MM.1S (cell line): ENCODE data around the gene DBP.

Experiments used
- DNase-seq: peaks from one replicate; pipeline ENCODE4 v3.0.0-alpha.2; 2015
- H2AFZ ChIP-seq: fragments of 300-600 bp; sonication (generic); 2 replicates; pipeline ENCODE4 v1.6.0; 2016; ENCODE audit warnings: antibody characterized with exemption, low read length
- H3F3A ChIP-seq: fragments of 300-600 bp; sonication (generic); 2 replicates; pipeline ENCODE4 v1.6.1; 2016; ENCODE audit warnings: mild to moderate bottlenecking, antibody characterized with exemption, low read length, moderate library complexity, mixed read lengths; ENCODE audit not compliant: insufficient read depth
- H3K27ac ChIP-seq: fragments of 300-600 bp; sonication (generic); 2 replicates; pipeline ENCODE4 v1.5.1; 2016; ENCODE audit warnings: mild to moderate bottlenecking, low read length
- H3K27me3 ChIP-seq: fragments of 300-600 bp; sonication (generic); replicated peaks from 2 replicates; pipeline ENCODE4 v1.6.0; 2016; ENCODE audit warnings: low read length; ENCODE audit not compliant: insufficient read depth
- H3K36me3 ChIP-seq: fragments of 300-600 bp; sonication (generic); replicated peaks from 2 replicates; pipeline ENCODE4 v1.6.1; 2016; ENCODE audit warnings: mild to moderate bottlenecking, low read length, mixed read lengths; ENCODE audit not compliant: insufficient read depth
- H3K4me1 ChIP-seq: fragments of 300-600 bp; sonication (generic); 2 replicates; pipeline ENCODE4 v1.6.1; 2016; ENCODE audit warnings: low read length, mixed read lengths
- H3K4me2 ChIP-seq: fragments of 300-600 bp; sonication (generic); 2 replicates; pipeline ENCODE4 v1.6.0; 2016; ENCODE audit warnings: low read depth, low read length
- H3K4me3 ChIP-seq: fragments of 300-600 bp; sonication (generic); 2 replicates; pipeline ENCODE4 v1.5.1; 2016; ENCODE audit warnings: low read length, mixed read lengths
- H3K79me2 ChIP-seq: fragments of 300-600 bp; sonication (generic); 2 replicates; pipeline ENCODE4 v1.6.1; 2016; ENCODE audit warnings: mixed run types, low read length, mixed read lengths
- H3K9ac ChIP-seq: fragments of 300-600 bp; sonication (generic); 2 replicates; pipeline ENCODE4 v1.6.1; 2016; ENCODE audit warnings: low read length, mixed read lengths
- H3K9me2 ChIP-seq: fragments of 300-600 bp; sonication (generic); replicated peaks from 2 replicates; pipeline ENCODE4 v1.6.1; 2016; ENCODE audit warnings: mild to moderate bottlenecking, low read length, mixed read lengths; ENCODE audit not compliant: insufficient read depth
- H3K9me3 ChIP-seq: fragments of 300-600 bp; sonication (generic); replicated peaks from 2 replicates; pipeline ENCODE4 v1.6.1; 2016; ENCODE audit warnings: mild to moderate bottlenecking, low read length, mixed read lengths; ENCODE audit not compliant: insufficient read depth
- H4K20me1 ChIP-seq: fragments of 300-600 bp; sonication (generic); 2 replicates; pipeline ENCODE4 v1.6.1; 2016; ENCODE audit warnings: mild to moderate bottlenecking, low read length, moderate library complexity, mixed read lengths; ENCODE audit not compliant: insufficient read depth
- EZH2 ChIP-seq: fragments of 300-600 bp; sonication (generic); optimal IDR thresholded peaks from 2 replicates; pipeline ENCODE3; 2017; ENCODE audit warnings: low read depth, mild to moderate bottlenecking, antibody characterized with exemption, low read length, mixed read lengths
- EZH2phosphoT487 ChIP-seq: fragments of 300-600 bp; sonication (generic); IDR thresholded peaks from 2 replicates; pipeline ENCODE4 v1.6.1; 2018; ENCODE audit warnings: antibody characterized with exemption, low read length
- TF ChIP-seq, protein P1 (sequence below): fragments of 300-600 bp; sonication (generic); IDR thresholded peaks from 2 replicates; pipeline ENCODE4 v1.5.1; 2016; ENCODE audit warnings: antibody characterized with exemption, low read length, mixed read lengths

DBP gene

DNA sequence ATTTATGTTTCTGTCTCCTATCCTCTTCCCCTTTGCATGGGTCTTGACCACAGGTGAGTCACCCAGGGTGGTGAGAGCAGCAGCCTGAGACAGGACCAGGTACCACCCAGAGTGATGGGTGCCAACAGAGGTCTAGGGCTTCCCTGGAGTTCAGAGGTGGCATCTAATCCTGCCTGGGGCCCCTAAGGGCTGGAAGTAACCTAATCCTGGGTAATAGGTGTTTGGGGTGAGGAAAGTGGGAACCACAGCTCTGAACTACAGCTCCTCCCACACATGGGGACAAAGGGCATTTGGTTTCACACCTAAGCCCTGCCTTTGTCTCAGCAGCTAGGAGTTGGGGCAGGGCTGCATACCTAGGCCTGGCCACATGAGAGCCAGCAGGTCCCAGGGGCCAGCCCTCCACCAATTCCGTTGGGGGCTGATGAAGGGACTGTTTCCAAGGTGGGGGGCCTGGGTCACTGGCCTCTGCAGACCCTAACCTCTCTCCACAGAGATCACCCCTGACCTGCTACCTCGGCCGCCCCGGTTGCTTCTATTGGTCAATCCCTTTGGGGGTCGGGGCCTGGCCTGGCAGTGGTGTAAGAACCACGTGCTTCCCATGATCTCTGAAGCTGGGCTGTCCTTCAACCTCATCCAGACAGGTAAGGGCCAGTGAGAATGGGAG, 9.8 kb downstream of the DBP start:
- Histone ChIP-seq H3K9ac (no peak overlapping the region), H3K4me1 (peaks cover 7% of the 10 kb centered on the region; the same call in 1 of the 2 replicates), H3K27me3 (no peaks in the 10 kb centered on the region), H2AFZ (no peak overlapping the region), H3K4me2 (no peak overlapping the region), H3K36me3 (no peaks in the 10 kb centered on the region), H3K9me3 (no peaks in the 10 kb centered on the region), H3K4me3 (no peak overlapping the region), H3K27ac (no peak overlapping the region), H4K20me1 (no peaks in the 10 kb centered on the region), H3K9me2 (no peaks in the 10 kb centered on the region), H3F3A (peaks cover 9% of the 10 kb centered on the region; the same call in 1 of the 2 replicates), H3K79me2 (peaks cover 14% of the 10 kb centered on the region)
- DNase-seq: no peak
- TF ChIP-seq EZH2: no peak
- TF ChIP-seq EZH2phosphoT487: no peak
- TF ChIP-seq, protein P1, sequence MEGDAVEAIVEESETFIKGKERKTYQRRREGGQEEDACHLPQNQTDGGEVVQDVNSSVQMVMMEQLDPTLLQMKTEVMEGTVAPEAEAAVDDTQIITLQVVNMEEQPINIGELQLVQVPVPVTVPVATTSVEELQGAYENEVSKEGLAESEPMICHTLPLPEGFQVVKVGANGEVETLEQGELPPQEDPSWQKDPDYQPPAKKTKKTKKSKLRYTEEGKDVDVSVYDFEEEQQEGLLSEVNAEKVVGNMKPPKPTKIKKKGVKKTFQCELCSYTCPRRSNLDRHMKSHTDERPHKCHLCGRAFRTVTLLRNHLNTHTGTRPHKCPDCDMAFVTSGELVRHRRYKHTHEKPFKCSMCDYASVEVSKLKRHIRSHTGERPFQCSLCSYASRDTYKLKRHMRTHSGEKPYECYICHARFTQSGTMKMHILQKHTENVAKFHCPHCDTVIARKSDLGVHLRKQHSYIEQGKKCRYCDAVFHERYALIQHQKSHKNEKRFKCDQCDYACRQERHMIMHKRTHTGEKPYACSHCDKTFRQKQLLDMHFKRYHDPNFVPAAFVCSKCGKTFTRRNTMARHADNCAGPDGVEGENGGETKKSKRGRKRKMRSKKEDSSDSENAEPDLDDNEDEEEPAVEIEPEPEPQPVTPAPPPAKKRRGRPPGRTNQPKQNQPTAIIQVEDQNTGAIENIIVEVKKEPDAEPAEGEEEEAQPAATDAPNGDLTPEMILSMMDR: no peak

- DNase-seq: no peak
- Histone ChIP-seq H3K9me2 (no peaks in the 10 kb centered on the region), H3K4me1 (peaks cover 7% of the 10 kb centered on the region; the same call in 1 of the 2 replicates), H3K27me3 (no peaks in the 10 kb centered on the region), H4K20me1 (no peaks in the 10 kb centered on the region), H3F3A (peaks cover 4% of the 10 kb centered on the region; the same call in 1 of the 2 replicates), H3K9ac (no peak overlapping the region), H3K36me3 (no peaks in the 10 kb centered on the region), H3K27ac (no peak overlapping the region), H3K4me3 (no peak overlapping the region), H3K79me2 (peaks cover 14% of the 10 kb centered on the region), H2AFZ (no peak overlapping the region), H3K4me2 (no peak overlapping the region), H3K9me3 (no peaks in the 10 kb centered on the region)
- TF ChIP-seq, protein P1: no peak
These were observed 11.3 kb downstream of the DBP start for GRCh38 chr19:48625891-48626327.

- Histone ChIP-seq H3K79me2 (peaks cover 17% of the 10 kb centered on the region), H3F3A (peaks cover 4% of the 10 kb centered on the region; the same call in 1 of the 2 replicates), H3K27me3 (no peaks in the 10 kb centered on the region), H3K4me3 (peak overlapping the region; percentile 81), H4K20me1 (no peaks in the 10 kb centered on the region), H3K4me2 (peak overlapping the region; percentile 79), H2AFZ (no peak overlapping the region), H3K27ac (no peak overlapping the region), H3K4me1 (peaks cover 10% of the 10 kb centered on the region), H3K9ac (peak overlapping the region; percentile 60), H3K9me2 (no peaks in the 10 kb centered on the region), H3K9me3 (no peaks in the 10 kb centered on the region), H3K36me3 (no peaks in the 10 kb centered on the region)
- TF ChIP-seq EZH2: no peak
- TF ChIP-seq, protein P1: no peak
- TF ChIP-seq EZH2phosphoT487: no peak
- DNase-seq: no peak
These were observed 12.1 kb downstream of the DBP start for GRCh38 chr19:48624791-48625723.
